Peyer's patch (tissue), 4 donors: ENCODE data around the gene TLE7. TPM values are rescaled to one million over a fixed set of nuclear protein-coding genes. Genes with fewer than 3 reads are reported as not detected.

Experiments
- DNase-seq, 3 donors: peaks; one replicate each; pipeline ENCODE4 v3.0.0-alpha.2; 2017 to 2019
- H3K27ac ChIP-seq, 4 donors: fragments of 200-600 bp; sonication (generic); one replicate each; pipeline ENCODE4 v1.5.1; 2016 to 2019
- H3K27me3 ChIP-seq, 2 donors: fragments of 200-600 bp; sonication (generic); one replicate each; pipeline ENCODE4 v1.5.1; 2019
- H3K36me3 ChIP-seq, 3 donors: fragments of 200-600 bp; sonication (generic); one replicate each; pipeline ENCODE4 v1.5.1; 2016 to 2019
- H3K4me1 ChIP-seq, 4 donors: fragments of 200-600 bp; sonication (generic); one replicate each; pipeline ENCODE4 v1.5.1; 2016 to 2019
- H3K4me3 ChIP-seq, 4 donors: fragments of 200-600 bp; sonication (generic); 1 replicate in 3 of 4; 2 replicates in 1 of 4; pipeline ENCODE4 v1.5.1; 2016 to 2019; ENCODE audit warnings: mild to moderate bottlenecking in 1 of 4
- H3K9me3 ChIP-seq, 4 donors: fragments of 200-600 bp; sonication (generic); one replicate each; pipeline ENCODE4 v1.5.1; 2016 to 2019; ENCODE audit warnings: mild to moderate bottlenecking in 1 of 4
- POLR2A ChIP-seq, 2 donors: fragments of 450-650 bp; IDR thresholded peaks; one replicate each; pipeline ENCODE4 v1.5.1; 2017; ENCODE audit warnings: antibody characterized with exemption in 2 of 2, mild to moderate bottlenecking in 2 of 2, moderate library complexity in 2 of 2
- total RNA-seq, 4 donors: library from RNA; depleted of rRNA; stranded (reverse); fragments of >200 nt; gene quantifications; one replicate each; pipeline ENCODE4 v1.1.0, GENCODE V29; 2016
- TF ChIP-seq, protein P1 (sequence below), 6 experiments: fragments of 450-650 bp in 4 of 6; fragments of 200-600 bp in 2 of 6; sonication (generic) in 1 of 6; IDR thresholded peaks; one replicate each; pipeline ENCODE4 v1.5.1; 2017 to 2019; ENCODE audit warnings: antibody characterized with exemption in 6 of 6, mild to moderate bottlenecking in 3 of 6, moderate library complexity in 1 of 6

TLE7 gene
- total RNA-seq, 4 donors from 2014 or later = not detected

DNA sequence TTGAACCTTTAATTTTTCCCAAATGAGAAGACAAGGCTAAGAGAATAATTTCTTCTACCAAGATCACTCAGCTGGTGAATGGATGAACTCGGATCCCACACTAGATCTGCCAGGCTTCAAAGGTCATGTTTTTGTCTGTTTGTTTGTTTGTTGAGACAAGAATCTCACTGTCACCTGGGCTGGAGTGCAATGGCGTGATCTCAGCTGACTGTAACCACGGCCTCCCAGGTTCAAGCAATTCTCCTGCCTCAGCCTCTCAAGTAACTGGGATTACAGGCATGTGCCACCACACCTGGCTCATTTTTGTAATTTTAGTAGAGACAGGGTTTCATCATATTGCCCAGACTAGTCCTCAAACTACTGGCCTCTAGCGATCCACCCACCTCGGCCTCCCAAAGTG lies 40.7 kb upstream of the TLE7 start:
- H3K27ac ChIP-seq = no peak overlapping the region
- TF ChIP-seq, protein P1, sequence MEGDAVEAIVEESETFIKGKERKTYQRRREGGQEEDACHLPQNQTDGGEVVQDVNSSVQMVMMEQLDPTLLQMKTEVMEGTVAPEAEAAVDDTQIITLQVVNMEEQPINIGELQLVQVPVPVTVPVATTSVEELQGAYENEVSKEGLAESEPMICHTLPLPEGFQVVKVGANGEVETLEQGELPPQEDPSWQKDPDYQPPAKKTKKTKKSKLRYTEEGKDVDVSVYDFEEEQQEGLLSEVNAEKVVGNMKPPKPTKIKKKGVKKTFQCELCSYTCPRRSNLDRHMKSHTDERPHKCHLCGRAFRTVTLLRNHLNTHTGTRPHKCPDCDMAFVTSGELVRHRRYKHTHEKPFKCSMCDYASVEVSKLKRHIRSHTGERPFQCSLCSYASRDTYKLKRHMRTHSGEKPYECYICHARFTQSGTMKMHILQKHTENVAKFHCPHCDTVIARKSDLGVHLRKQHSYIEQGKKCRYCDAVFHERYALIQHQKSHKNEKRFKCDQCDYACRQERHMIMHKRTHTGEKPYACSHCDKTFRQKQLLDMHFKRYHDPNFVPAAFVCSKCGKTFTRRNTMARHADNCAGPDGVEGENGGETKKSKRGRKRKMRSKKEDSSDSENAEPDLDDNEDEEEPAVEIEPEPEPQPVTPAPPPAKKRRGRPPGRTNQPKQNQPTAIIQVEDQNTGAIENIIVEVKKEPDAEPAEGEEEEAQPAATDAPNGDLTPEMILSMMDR (IDR thresholded peaks at IDR 0.05) = no peak
- TF ChIP-seq POLR2A (IDR thresholded peaks at IDR 0.05) = no peak
- peaks cover 0 to 13% (median 0%) of the 10 kb centered on the region in 3 donors for H3K36me3 ChIP-seq
- no peak for DNase-seq
- H3K9me3 ChIP-seq = no peaks in the 10 kb centered on the region
- H3K4me1 ChIP-seq = peaks cover 0 to 8% (median 0%) of the 10 kb centered on the region in 4 donors
- no peaks in the 10 kb centered on the region for H3K27me3 ChIP-seq
- no peak overlapping the region for H3K4me3 ChIP-seq

DNA sequence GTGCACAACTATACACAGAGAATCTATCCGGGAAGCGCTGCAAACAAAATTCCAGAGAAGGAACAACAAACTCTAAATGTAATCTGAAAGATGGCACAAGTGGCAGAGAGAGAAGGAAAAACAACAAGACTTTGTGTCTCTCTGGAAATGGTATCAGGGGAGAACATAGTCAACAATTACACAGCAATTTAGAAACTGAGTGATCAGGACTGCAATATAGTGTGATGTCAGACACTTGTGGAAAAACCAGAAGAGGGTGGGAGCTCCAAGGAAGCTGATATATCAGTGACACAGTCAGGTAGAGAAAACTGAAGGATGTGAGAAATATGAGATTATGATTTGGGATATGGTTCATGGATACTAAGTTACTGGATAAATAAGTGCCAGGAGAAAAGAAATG lies 39.1 kb upstream of the TLE7 start:
- no peaks in the 10 kb centered on the region for H3K27me3 ChIP-seq

DNA sequence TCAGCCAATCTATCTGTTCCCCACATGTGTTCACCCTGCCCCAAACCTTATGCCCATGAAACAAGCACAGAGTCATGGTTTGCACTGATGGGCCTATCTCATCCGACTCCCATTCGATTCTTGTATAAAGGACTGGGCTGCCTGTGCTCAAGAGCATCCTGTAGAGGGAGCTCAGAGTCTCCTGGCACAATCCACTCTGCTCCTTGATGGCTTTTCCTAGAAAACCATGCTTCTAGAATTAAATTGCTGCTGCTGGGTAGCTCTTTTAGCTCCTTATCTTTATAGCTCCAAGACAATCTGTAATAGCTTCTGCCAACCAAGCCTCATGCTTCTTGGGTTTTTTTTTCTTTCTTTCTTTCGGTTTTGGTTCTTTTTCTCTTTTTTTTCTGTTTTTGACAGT lies 37.6 kb upstream of the TLE7 start:
- H3K4me1 ChIP-seq = peaks cover 0 to 8% (median 0%) of the 10 kb centered on the region in 4 donors
- H3K9me3 ChIP-seq = no peaks in the 10 kb centered on the region
- no peak overlapping the region for H3K4me3 ChIP-seq
- DNase-seq = no peak
- no peak for TF ChIP-seq POLR2A (IDR thresholded peaks at IDR 0.05)
- TF ChIP-seq, protein P1 (IDR thresholded peaks at IDR 0.05) = peak in 4 of 6 experiments; percentile 19 to 41 (median 38)
- H3K27ac ChIP-seq = no peak overlapping the region
- no peaks in the 10 kb centered on the region for H3K27me3 ChIP-seq
- H3K36me3 ChIP-seq = peaks cover 0 to 43% (median 0%) of the 10 kb centered on the region in 3 donors

More for the DNA sequence above, 39.1 kb upstream of the TLE7 start:
- Histone ChIP-seq H3K4me1 (peaks cover 0 to 8% (median 0%) of the 10 kb centered on the region in 4 donors), H3K4me3 (no peak overlapping the region), H3K9me3 (no peaks in the 10 kb centered on the region), H3K36me3 (peaks cover 0 to 29% (median 0%) of the 10 kb centered on the region in 3 donors), H3K27ac (no peak overlapping the region)
- TF ChIP-seq POLR2A (IDR thresholded peaks at IDR 0.05) = no peak
- TF ChIP-seq, protein P1 (IDR thresholded peaks at IDR 0.05) = no peak
- DNase-seq = no peak

DNA sequence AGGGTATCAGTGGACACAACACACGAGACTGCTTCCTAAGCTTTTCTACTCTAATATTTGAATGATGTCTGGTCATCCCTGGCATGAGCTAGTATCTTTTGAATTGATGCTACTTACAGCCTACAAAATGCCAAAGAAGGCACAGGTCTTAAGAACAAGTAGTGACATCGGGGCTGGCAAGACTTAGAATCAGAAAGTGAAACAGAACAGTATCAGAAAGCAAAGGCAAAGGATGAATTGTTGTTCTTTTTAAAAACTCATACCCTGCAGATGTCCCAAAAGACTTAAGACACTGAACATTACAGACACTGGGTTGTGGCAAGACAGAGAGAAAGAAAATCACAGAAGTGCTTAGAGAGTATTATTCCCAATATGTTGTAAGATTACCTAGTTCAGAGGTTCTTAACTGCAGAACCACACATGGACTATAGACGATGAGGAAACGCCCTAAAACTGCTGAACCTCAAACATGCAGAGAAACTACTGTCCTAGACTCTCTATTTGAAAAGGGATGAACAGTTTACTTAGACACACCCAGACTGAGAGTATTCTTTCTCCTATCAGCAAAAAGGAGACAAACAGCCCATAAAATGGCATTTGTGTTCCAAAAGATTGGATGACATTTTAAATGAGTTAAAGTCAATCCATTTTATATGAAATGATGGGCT lies 34.7 kb upstream of the TLE7 start:
- H3K36me3 ChIP-seq = peaks cover 0 to 50% (median 0%) of the 10 kb centered on the region in 3 donors

DNA sequence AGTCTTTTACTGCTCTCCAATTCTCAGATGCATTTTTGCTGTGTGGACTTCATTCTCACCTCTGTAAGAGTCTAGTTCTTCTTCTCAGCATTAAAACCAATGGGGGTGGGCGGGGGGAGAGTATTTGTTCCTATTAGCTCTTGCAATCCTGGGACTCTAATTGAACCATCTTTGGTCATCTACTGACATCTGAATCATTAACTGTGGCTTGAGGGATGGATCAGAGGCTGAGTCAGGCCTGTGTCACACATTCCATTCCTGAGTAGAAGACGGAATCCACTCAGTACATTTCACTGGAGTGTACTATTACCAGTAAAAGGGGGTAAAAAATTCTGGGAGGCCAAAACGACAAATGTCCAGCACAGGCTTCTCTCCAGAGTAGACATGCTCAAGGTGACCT lies 33.0 kb upstream of the TLE7 start:
- Histone ChIP-seq H3K4me3 (no peak overlapping the region), H3K27ac (no peak overlapping the region), H3K4me1 (no peaks in the 10 kb centered on the region), H3K36me3 (peaks cover 0 to 52% (median 0%) of the 10 kb centered on the region in 3 donors), H3K27me3 (no peaks in the 10 kb centered on the region), H3K9me3 (no peaks in the 10 kb centered on the region)
- no peak for DNase-seq
- no peak for TF ChIP-seq POLR2A (IDR thresholded peaks at IDR 0.05)
- TF ChIP-seq, protein P1 (IDR thresholded peaks at IDR 0.05) = no peak

More for the DNA sequence above, 34.7 kb upstream of the TLE7 start:
- Histone ChIP-seq H3K9me3 (no peaks in the 10 kb centered on the region), H3K27me3 (no peaks in the 10 kb centered on the region), H3K4me1 (no peaks in the 10 kb centered on the region), H3K27ac (no peak overlapping the region), H3K4me3 (no peak overlapping the region)
- DNase-seq = no peak
- no peak for TF ChIP-seq POLR2A (IDR thresholded peaks at IDR 0.05)
- TF ChIP-seq, protein P1 (IDR thresholded peaks at IDR 0.05) = no peak
